Fibroblast of skin of left biceps (primary cell): Measurements from ENCODE around the gene TPRG1L.

Experiments
- DNase-seq, 2 experiments: peaks; one replicate each; pipeline ENCODE4 v3.0.0-alpha.2; 2013; ENCODE audit warnings: low read depth in 2 of 2

Gene TPRG1L

DNA sequence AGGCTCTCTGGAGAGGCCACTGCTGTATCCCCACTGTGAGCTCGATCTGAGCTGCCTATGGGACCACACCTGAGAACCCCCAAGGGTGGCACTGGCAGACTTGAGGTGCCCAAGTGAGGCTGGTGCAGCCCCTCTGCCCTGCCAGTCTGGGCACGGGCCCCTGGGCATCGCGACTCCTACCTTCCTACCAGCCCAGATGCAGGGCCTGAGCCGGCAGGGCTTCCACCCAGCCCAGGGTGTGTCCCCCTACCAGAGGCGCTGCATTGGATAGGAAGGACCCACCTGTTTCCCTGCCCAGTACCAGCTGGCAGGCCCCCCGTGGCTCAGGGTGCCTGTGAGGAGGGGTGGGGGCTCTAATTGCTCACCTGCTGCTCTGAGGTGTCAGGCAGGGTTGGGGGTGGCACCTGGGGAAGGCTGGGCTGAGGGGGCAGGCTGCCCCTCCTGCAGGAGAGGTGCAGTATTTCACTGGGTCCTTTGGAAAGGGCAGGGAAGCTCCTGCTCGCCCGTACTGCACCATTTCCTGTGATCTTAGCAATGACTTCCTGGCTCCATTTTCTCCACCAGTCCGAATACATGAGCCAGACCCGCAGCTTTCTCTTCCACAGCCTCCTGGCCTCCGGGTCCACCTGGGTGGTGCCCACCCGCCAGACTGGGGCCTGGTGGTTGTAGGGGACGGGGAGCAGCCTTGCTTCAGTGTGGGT lies 39.3 kb downstream of the TPRG1L start:
- no peak for DNase-seq

DNA sequence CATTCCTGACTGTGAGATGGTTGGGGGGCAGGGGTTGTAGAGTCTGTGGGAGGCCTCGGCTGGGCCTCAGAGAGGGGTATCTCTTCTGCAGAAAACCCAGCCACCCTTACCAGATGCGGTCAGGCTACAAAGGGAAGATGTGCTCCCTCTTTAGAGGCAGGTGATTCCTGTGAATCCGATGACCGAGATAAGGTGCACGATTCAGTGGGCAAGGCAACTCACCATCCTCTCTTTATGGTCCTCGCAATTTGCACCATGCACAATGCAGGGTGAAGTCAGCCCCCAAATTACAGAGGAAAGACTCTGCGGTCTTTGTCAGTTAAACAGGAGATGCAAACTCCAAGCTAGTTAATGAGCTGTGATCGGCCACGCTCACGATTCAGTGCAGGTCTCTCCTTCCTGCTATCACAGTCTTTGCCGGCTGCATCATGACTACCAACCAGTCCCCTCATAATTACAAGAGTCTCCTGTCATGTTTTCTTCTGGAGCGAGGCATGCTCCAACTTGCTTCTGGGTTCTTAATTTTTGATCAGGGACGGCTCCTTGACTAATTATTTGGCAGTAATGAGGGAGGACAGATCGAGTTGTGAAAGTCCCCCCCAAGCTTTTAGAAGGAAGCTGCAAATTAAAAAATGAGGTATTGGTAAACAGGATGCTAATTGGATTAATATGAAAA lies 40.0 kb downstream of the TPRG1L start:
- DNase-seq = no peak

DNA sequence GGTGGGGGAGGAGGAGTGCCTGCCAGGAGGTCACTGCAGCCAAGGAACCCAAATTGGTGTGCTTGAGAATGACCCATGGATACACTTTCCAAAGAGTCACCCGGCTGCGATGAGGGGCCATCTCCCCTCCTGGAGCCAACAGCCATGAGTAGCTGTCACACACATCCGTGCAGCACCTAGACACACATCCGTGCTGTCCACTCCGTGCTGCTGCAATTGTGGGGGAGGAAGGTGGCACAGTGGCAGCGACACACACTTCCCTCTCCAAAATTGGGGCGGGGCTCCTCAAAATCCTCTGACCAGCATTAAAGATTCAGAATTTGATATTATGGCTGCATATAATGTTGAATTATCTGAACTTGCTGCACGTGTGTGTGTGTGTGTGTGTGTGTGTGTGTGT lies 43.3 kb downstream of the TPRG1L start:
- DNase-seq = no peak

DNA sequence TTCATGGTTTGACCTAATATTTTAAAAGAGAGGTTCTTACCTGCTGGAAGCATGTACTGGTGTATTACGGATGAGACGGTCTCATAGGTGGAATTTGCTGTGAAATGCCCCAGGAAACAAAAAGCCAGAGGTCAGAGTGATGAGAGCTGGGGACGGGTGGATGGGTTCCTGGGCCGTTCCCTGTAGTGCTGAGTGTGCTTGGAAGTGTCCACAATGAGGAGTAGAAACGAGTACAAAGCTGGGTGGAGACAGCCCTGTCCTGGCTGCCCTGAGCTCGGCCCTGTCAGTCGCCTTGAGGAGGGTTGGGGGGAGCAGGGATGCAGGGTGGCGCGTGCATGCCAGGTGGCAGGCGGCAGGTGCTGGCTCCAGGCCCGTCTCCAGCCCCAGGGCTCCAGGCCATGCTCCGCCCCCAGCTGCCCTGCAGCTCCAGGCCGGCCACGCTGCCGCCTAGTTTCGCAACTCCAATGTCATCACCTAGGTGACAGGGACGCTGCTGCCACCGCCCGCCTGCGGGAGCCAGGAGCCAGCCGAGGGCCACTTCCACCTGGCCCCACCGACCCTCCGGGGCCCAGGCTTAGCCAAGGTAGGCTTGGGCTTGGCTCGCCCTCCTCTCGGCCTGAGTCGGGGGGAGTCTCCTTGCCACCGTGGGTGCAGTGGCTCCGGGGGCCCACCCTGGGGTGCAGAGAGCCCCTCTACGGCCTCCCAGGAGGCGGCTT lies 43.9 kb downstream of the TPRG1L start:
- DNase-seq = no peak

DNA sequence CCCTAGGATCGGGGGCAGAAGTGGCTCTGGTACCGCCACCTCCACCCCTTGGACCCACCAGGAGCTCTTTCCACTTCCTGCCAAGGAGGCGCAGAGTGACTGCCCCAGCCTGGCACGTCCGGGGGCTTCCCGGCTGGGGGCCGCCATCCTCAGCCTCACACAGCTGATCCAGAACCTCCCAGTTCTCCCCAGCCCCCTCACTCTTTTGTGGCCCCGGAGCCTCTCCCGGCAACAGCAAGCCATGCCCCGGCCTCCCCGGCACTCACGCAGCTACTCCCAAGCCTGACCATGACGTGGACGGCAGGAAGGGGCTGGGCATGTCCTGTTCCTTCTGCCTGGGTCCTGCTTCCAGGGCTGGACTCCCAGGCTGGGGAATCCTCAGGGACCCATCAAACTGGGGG lies 44.6 kb downstream of the TPRG1L start:
- no peak for DNase-seq

DNA sequence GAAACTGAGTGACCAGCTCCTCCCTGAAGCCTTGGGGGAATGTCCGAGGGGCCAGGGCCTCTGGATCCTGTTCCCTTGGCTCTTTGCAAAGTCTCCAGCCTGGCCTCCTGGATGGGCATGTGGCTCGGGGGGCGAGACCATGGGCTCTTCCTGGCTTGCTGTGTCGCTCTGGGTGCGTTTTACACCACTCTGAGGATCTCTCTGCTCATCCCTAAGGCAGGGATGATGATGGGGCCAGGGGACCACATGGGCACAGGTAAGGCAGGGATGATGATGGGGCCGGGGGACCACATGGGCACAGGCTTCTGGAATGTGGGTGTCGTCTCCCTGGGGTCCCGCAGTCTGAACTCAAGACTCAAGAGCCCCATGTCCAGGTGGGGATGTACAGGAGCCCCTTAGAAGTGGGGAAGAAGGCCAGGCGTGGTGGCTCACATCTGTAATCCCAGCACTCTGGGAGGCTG lies 45.2 kb downstream of the TPRG1L start:
- DNase-seq = no peak

DNA sequence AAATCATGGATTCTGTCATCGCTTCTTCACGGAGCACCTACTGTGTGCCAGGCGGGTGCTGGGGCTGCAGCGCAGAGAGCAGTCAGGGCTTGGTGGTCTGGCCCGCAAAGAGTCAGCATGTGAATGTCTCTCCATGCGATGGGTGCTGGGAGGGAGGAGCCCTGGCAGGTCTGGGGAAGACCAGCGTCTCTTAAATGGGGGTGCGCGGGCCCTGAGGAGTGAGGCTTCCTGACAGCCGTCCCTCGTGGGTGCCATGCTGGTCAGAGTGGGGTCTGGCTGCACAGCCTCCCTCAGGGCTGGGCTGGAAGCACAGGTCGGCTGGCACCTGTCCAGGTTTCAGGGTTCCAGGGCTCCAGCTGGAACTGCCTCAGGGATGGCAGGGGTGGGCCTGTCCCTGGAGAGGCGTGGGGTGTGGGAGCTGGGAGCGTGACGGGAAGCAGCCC lies 46.0 kb downstream of the TPRG1L start:
- no peak for DNase-seq

DNA sequence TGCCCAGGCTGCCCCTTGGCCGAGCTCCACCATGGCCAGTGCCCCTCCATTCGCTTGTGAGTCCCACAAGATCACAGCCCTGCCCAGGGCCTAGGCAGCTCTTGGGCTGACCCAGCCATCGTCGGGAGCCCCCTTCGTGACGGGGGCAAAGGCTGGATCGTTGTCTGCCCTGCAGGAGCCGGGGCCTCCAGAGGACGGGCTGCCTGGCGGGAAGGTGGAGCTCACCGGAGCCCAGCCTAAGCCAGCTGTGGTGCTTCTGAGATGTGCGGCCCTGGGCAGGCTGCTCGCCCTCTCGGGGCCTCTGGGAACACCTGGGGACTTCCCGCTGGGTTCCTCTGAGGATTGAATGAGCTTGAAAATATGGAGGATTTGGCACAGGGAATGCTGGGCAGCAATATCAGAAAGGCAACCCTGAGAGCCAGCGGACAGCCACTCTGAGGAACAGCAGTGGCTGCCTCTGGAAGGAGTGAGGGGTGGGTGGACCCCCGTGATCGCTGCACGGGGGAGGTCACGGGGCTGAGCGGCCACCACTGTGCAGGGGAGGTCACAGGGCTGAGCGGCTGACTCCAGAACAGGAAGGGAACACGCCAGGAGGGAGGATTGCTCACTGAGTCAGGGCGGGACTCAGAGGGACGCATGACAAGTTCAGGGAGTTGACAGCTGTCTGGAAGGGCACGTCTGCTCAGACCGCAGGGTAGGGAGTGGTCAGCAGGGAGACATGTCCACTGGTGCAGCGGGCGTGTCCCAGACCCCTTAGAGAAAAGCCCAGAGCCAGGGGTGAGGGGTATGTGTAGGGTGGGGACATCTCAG lies 46.8 kb downstream of the TPRG1L start:
- DNase-seq = no peak

DNA sequence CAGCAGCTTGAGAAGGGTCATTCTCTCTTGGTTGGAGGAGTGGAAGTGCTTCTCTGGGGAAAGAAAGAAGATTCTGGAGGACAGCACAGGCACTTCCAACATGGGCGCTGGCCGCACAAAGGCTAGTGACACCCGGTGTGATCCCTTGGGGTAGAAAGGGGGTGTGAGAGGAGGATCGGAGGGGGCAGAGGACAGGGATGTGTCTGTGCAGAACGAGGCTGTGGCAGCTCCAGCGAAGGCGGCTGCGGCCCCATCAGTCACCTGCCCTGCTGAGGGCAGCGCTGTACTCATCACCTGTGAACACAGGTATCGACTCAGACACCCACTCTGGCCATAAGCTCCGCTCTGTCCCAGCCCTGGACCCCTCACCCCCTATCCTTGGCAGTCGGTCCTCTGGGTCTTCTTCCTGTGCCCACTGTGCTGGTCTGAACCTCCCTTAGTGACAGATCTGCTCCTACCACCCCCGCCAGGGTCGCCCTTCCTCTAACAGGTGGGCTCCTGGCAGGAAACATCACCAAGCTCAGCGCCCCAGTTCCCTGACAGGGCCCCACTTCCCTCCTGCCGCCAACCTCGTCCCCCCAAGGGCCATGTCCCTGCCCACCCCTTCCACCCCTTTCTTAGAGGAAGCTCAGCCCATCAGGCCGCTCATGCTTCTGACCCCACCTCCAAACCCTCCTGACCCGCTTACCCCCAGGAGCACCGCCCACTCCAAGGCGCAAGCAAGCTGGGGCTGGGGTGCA lies 47.6 kb downstream of the TPRG1L start:
- no peak for DNase-seq

DNA sequence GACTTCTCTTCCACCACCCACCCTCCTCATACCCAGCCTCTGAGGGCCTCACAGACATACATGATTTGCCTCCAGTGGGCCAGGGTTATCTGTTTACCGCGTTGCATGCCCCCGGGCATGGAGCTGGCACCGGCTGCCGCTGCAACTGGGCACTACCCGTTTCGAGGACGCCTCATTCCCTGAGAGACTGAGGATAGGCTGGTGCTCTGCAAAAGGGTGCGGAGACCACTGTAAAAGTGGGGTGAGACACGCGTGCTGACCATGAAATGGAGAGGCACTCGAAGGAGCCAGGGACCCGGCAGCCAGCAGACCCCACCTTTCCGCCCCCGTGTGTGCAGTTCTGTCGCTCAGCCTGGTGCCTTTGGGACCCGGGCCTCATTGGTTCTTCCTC lies 48.2 kb downstream of the TPRG1L start:
- no peak for DNase-seq

DNA sequence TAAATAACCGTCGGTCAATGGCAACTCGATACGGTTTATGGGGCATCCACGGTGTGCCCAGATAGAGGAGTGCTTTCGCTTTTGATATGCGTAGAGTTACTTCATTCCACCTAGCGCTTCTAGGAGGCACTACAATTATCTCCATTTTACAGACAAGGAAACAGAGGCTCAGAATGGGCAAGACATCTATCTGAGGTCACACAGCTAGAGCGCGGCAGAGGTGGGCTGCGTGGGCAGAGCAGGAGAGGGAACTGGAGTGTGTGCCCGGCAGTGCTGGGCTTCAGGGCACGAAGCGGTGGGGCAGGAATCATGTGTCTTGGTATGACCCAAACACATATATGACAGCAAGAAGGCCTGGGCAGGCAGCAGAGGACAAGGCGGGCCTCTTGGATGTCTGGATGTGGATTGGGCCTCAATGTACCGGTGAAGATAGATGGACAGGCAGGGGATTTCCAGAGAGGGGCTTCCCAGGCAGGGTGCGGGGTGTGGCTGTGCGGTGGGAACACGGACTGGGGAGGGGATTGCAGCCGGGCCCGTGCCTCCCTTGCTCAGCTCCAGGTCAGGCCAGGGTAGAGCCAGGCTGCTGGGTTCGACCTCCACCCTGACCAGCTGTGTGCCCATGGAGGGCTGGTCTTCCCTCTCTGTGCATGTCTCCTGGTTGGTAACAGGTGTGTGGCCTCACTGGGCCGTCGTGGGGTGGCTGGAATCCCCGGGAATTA lies 48.7 kb downstream of the TPRG1L start:
- DNase-seq = no peak

DNA sequence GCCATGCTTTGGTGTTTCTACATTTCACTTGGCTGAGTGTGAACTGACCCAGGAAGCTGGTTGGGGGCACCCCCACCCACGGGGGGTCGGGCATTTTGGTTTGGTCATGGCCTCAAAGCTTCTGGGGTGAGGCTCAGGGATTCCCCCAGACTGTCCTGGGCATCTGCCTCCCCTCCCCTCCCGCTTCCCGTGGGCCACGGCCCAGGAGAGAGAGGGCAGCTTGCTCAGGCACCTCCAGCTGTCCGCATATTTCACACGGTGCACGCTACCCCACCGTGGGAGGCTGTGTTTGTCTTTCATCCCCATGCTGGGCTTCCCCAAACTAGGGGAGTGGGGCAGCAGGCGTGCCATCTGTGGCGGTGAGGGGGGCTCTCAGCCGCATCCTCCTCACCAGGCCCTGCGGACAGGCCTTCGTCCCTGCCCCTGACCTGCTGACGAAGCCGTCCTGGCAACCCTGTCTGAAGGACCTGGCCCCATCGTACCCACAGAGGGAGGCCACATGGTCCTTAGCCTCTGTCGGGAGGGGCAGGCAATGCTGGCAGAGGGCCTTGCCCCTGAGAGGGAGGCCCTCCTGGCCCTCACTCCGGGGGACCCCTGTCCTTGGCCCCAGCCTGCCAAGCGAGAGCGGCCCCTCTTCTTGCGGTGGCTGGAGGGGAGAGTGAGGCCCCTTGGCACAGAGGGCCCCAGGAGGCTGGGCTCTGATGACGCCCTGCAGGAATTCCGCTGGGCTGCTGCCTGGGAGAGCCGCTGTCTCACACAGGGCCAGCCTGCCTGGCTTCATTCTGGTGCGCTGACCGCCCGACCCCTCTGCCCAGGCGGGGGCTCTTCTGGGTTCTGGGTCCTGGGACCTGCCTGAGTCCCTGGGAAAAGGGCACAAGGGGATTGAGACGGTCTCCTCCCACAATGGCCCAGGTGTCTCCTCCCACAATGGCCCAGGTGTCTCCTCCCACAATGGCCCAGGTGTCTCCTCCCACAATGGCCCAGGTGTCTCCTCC lies 49.6 kb downstream of the TPRG1L start:
- no peak for DNase-seq

DNA sequence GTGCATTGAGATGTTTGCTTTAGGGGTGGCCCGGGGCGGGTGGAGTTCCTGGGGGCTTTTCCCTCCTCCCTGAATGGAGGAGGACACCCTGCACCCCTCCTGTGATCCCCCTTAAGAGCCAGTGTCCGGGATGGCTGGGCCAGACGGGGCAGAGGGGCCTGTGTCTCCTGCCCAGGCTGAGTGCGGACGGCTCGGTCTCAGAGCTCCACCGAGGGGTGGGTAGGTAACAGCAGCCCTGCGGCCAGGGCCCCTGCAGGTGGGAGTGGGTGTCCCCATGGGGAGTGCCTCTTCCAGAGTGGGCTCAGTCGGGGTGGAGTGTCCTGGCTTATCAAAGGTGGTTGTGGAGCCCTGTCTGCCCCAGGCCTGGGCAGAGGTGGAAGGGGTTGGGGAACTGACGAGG lies 50.6 kb downstream of the TPRG1L start:
- no peak for DNase-seq

DNA sequence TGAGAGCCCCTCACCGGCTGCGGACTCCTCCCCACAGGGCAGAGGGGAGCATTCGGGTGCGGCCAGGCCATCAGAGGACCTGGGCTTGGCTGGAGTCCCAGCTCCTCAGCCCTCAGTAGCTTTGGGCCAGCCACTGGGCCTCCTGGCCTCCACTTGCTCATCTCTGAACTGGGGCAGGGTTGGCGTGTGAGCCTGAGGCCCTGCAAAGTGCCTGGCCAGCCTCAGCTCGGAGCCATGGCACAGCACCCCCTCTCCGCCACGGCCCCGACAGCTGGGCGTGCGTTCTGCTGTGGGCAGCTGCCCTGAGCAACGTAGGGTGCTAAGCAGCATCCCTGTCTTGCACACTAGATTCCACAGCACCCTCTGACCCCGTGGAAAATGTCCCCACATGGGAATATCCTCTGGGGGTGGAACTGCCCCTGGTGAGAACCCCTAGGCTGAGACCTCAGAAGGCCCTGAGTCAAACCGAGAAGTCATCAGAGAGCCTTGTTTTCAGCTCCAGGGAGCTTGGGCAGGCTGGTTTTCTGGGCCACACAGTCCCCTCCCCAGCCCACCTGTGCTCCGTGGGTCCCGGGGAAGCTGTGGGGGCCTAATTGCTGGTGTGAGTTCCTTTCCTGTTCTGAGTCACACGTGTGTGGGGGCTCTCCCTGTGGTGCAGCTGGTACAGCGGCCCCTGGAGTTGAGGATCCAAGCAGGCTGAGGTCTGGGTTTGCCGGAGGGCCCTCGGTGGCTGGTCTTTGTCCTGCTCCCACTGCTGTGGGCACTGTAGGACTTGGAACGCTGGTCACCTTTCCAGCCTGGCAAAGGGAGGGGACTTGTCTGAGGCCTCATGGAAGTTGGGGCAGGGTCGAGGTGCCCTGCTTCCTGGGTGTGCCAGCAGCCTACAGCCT lies 52.0 kb downstream of the TPRG1L start:
- DNase-seq = no peak

DNA sequence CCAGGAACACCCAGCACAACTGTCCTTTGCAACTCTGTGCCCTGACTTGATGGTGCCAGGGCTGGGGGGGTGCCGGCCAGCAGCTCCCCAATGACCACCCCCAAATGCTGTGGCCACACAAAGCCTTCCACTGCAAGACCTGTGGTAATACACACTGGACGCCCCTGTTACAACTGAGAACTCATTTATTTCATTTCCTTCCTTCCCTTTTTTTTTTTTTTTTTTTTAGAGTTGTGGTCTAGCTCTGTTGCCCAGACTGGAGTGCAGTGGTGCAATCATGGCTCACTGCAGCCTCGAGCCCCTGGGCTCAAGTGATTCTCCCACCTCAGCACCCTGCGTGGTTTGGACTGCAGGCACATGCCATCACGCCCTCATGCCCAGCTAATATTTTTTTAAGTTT lies 52.7 kb downstream of the TPRG1L start:
- no peak for DNase-seq

DNA sequence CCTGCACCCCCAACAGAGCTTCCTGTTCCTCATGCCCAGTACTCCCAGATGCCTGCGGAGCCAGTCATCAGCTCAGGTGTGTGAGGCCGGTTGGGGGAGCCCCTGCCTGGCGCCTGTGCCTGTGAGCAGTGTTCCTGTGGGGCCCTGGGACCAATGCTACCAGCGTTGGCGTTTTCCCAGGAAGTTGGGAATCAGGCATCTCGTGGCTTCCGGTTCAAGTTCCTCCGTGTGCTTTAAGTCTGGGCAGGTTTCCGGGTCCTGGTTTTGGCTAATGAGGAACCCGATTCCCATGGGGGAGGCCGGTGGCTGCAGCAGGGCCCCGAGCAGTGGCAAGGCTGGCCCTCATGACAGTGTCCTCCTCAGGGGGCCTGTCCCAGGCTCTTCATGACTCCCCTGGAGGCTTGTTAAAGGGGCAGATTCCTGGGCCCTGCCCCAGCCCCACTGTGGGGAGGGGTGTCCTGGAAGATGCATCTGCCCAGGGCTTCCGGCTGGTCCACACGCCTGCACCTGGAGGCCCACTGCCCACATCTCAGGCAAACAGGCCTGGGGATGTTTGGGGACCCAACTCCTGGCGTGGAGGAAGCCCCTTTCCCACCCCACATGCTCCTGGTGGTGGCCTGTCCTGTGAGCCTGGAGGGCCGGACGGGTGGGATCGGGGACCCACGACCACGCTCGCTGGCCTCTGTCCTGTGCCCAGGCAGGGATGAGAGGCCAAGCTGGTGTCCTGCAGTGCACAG lies 53.7 kb downstream of the TPRG1L start:
- no peak for DNase-seq

DNA sequence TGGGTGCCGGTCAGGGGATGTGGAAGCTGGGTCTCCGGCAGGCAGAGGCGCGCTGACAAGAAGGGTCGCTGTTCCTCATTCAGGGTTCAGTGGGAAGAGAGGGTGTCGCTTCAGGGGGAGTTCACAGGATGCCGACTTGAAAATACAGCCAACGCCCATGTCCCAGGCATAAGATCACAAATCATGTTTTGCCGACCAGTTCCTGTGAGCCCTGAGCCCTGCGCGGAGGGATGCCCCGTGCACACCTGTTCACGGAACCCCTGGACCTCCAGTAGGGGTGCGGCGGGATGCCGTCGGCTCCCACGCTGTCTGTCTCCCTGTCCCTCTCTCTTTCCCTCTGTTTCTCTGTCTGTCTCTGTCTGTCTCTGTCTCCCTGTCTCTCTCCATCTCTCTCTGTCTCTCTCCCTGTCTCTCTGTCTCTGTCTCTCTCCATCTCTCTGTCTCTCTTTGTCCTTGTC lies 54.3 kb downstream of the TPRG1L start:
- no peak for DNase-seq
